A673 (cell line): Measurements from ENCODE around the gene IFRD2. TPM values are rescaled to one million over a fixed set of nuclear protein-coding genes. Genes with fewer than 3 reads are reported as not detected.

Experiments used
- BruUV-seq: library from RNA; stranded (reverse); fragments of 400-500 nt; replicated peaks from 2 replicates; lab custom pipeline; 2021; lab: Mats Ljungman, UMichigan
- CTCF ChIA-PET: fragments of 300-600 bp; sonication (Branson Sonifier 250); formaldehyde crosslinking; loops from one replicate; lab custom pipeline; 2022; ENCODE audit warnings: antibody characterized with exemption; lab: Charles Lee
- POLR2A ChIA-PET: fragments of 300-600 bp; sonication (Branson Sonifier 250); formaldehyde crosslinking; loops from one replicate; lab custom pipeline; 2022; ENCODE audit warnings: antibody characterized with exemption; ENCODE audit not compliant: low non-redundant PET; lab: Charles Lee
- DNase-seq: peaks from one replicate; pipeline ENCODE4 v3.0.0-alpha.2; 2015; ENCODE audit warnings: low spot score
- H3K27ac ChIP-seq: fragments of 200-600 bp; sonication (generic); 2 replicates; pipeline ENCODE4 v1.5.1; 2016; ENCODE audit warnings: mixed run types, low read depth, mild to moderate bottlenecking, mixed read lengths, antibody characterized with exemption, low read length; ENCODE audit not compliant: poor library complexity, severe bottlenecking
- H3K27me3 ChIP-seq: fragments of 200-600 bp; sonication (generic); replicated peaks from 2 replicates; pipeline ENCODE4 v1.6.1; 2017; ENCODE audit warnings: mixed run types, low read depth, mild to moderate bottlenecking, mixed read lengths, antibody characterized with exemption, low read length; ENCODE audit not compliant: insufficient read depth, poor library complexity
- H3K36me3 ChIP-seq: fragments of 200-600 bp; sonication (generic); 2 replicates; pipeline ENCODE4 v1.6.1; 2016; ENCODE audit warnings: mixed run types, mild to moderate bottlenecking, mixed read lengths, antibody characterized with exemption, low read length; ENCODE audit not compliant: insufficient read depth, poor library complexity, severe bottlenecking
- H3K4me1 ChIP-seq: fragments of 200-600 bp; sonication (generic); 2 replicates; pipeline ENCODE4 v1.6.1; 2017; ENCODE audit warnings: mixed run types, mild to moderate bottlenecking, mixed read lengths, antibody characterized with exemption, low read length; ENCODE audit not compliant: insufficient read depth, poor library complexity, severe bottlenecking
- H3K4me3 ChIP-seq: fragments of 200-600 bp; sonication (generic); 2 replicates; pipeline ENCODE4 v1.5.1; 2016; ENCODE audit warnings: low read depth, mixed run types, mild to moderate bottlenecking, mixed read lengths, low read length; ENCODE audit not compliant: poor library complexity, severe bottlenecking
- H3K9me3 ChIP-seq: fragments of 200-600 bp; sonication (generic); 2 replicates; pipeline ENCODE4 v1.6.1; 2016; ENCODE audit warnings: mixed run types, low read depth, mild to moderate bottlenecking, mixed read lengths, antibody characterized with exemption, low read length; ENCODE audit not compliant: poor library complexity, severe bottlenecking
- EZH2 ChIP-seq: fragments of 200-600 bp; sonication (generic); IDR thresholded peaks from 2 replicates; pipeline ENCODE4 v1.6.1; 2017; ENCODE audit warnings: borderline replicate concordance, low read depth, mild to moderate bottlenecking, mixed read lengths, antibody characterized with exemption, low read length; ENCODE audit not compliant: poor library complexity, severe bottlenecking
- intact Hi-C: fragments of 100-400 bp; cut with micrococcal nuclease; formaldehyde crosslinking; loops from one replicate; pipeline ENCODE4 v1.10.0; 2022; ENCODE audit not compliant: unreplicated experiment
- total RNA-seq: library from RNA; stranded (reverse); gene quantifications from 2 replicates; pipeline ENCODE4 v1.2.3, GENCODE V29; 2021
- TF ChIP-seq, protein P1 (sequence below): fragments of 300-800, 200-600 bp; sonication (generic); conservative IDR thresholded peaks from 2 replicates; pipeline ENCODE4 v1.5.1; 2017; ENCODE audit warnings: low read depth, mild to moderate bottlenecking, antibody characterized with exemption, low read length, moderate library complexity, mixed read lengths

The IFRD2 gene
- total RNA-seq, 1 experiment from 2014 or later, result 77.4 TPM

DNA sequence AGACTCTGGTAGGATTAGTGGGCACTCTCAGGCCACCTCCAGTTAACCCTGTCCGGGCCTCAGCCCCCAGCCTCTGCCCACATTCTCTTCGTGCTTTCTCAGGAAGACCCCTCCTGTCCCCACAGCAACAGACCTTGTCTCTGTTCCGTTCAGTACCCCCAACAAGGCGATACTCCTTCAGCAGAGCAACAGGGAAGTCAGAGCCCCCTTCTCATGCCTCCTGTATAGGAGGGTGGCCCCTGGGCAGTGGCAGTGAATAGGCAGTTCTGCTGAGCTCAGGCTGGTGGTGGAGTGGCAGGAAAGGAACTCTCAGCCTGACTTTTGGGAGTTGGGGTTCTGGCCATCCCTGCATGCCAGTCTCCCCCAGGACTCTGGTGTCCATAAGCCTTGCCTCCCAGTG, 22.8 kb downstream of the IFRD2 start:
- ChIA-PET CTCF (no interaction called here), POLR2A (no interaction called here)
- Histone ChIP-seq H3K4me3 (no peak overlapping the region), H3K9me3 (no peaks in the 10 kb centered on the region), H3K27me3 (peaks cover 4% of the 10 kb centered on the region), H3K4me1 (peaks cover 16% of the 10 kb centered on the region), H3K27ac (no peak overlapping the region), H3K36me3 (no peaks in the 10 kb centered on the region)
- TF ChIP-seq, protein P1, sequence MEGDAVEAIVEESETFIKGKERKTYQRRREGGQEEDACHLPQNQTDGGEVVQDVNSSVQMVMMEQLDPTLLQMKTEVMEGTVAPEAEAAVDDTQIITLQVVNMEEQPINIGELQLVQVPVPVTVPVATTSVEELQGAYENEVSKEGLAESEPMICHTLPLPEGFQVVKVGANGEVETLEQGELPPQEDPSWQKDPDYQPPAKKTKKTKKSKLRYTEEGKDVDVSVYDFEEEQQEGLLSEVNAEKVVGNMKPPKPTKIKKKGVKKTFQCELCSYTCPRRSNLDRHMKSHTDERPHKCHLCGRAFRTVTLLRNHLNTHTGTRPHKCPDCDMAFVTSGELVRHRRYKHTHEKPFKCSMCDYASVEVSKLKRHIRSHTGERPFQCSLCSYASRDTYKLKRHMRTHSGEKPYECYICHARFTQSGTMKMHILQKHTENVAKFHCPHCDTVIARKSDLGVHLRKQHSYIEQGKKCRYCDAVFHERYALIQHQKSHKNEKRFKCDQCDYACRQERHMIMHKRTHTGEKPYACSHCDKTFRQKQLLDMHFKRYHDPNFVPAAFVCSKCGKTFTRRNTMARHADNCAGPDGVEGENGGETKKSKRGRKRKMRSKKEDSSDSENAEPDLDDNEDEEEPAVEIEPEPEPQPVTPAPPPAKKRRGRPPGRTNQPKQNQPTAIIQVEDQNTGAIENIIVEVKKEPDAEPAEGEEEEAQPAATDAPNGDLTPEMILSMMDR, result no peak
- TF ChIP-seq EZH2, result no peak
- BruUV-seq, result no TSS peak
- intact Hi-C loops, result loop anchor here (10.0 kb wide), 1 partner anchor 145 kb away; no protein-coding TSS in a partner anchor
- no peak for DNase-seq

DNA sequence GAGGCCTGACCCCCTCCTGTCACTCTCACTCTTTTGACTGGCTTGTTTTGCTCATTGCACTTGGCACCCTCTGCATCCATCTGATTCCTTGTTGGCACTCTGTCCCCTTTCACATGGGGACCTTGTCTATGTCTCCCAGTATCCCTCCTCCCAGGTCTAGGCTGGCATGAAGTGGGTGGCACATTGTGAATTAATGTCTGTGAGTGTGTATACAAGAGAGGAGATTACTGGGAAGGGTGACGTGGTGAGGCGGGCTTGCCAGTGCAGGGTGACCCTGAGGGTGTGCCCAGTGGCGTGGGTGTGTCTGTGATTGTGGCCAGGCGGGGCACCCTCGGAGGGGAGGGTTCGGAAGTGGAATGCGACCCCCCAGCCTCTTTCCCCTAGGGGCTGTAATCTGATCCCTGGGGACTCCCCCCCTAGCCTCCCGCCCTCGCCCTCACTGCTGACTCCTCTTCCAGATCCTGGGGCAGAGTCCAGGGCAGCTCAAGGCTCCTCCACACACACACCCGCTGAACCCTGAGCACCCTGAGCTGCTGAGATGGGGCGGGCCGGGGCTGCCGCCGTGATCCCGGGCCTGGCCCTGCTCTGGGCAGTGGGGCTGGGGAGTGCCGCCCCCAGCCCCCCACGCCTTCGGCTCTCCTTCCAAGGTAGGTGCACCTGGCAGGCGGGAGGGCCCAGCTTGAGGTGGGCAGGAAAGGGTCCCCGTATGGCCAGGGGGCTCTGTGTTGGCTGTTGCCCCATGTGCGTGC, 23.4 kb downstream of the IFRD2 start, which contains the start of gene SEMA3B:
Gene SEMA3B, plus strand, starts transcription at position 445 of the 749 bp plus-strand sequence. Its CDS starts 94 bp downstream, at position 539.
- Histone ChIP-seq H3K9me3 (no peaks in the 10 kb centered on the region), H3K27me3 (peaks cover 4% of the 10 kb centered on the region), H3K4me1 (peaks cover 20% of the 10 kb centered on the region), H3K27ac (no peak within 1 kb of the TSS), H3K36me3 (no peaks in the 10 kb centered on the region), H3K4me3 (no peak within 1 kb of the TSS)
- DNase-seq, result no peak
- intact Hi-C loops, result loop anchor here (10.0 kb wide), 1 partner anchor 144 kb away; no protein-coding TSS in a partner anchor
- CTCF ChIA-PET, result no interaction called here
- POLR2A ChIA-PET, result no interaction called here
- no TSS peak for BruUV-seq
- no peak for TF ChIP-seq EZH2
- TF ChIP-seq, protein P1, result no peak

DNA sequence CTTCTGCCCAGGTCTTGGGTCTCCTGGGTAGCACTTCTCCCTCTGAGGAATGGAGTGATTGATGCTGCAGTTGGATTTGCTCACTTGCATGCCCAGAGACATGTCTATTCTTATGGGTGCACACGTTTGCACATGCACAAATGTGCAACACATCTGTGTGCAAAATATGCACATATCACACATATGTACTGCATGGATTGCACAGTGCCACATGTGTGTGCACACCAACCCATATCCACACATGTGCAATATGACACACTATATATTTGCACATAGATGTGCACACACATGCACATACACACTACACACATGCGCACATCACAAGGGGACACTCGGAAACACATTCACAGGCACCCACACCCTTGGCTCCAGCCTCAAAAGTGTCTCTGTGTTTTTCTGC, 24.0 kb downstream of the IFRD2 start:
- Histone ChIP-seq H3K36me3 (no peaks in the 10 kb centered on the region), H3K4me3 (no peak overlapping the region), H3K4me1 (peaks cover 20% of the 10 kb centered on the region), H3K27me3 (peaks cover 2% of the 10 kb centered on the region), H3K9me3 (no peaks in the 10 kb centered on the region), H3K27ac (no peak overlapping the region)
- ChIA-PET POLR2A (no interaction called here), CTCF (no interaction called here)
- no peak for TF ChIP-seq EZH2
- TF ChIP-seq, protein P1, result no peak
- no peak for DNase-seq
- no TSS peak for BruUV-seq
- intact Hi-C loops, result loop anchor here (10.0 kb wide), 1 partner anchor 143 kb away; no protein-coding TSS in a partner anchor
